Stimulated activated CD8-positive, alpha-beta memory T cell treated with anti-CD3 and anti-CD28 coated beads, Interleukin-12 subunit alpha, Interleukin-12 subunit beta, amount 100 ng/mL, for 1 hour (primary cell): Measurements from ENCODE around the gene SLC41A1.
"Not testable (repeated sequence)": the region's sequence is repeated elsewhere in the genome, so short reads cannot be mapped to it uniquely, and the experiment has no call there.

Experiments
- DNase-seq: peaks from one replicate; pipeline ENCODE4 v3.0.0-alpha.2; 2020; ENCODE audit warnings: low read depth

The SLC41A1 gene

GRCh38 chr1:205812878-205813754, at the start of gene SLC41A1:
Gene SLC41A1 (minus strand): TSS chr1:205813198. CDS start chr1:205810441, 2,757 bp downstream.
- DNase-seq, result peak; percentile 84

- DNase-seq, result no peak
These were observed 48.5 kb upstream of the SLC41A1 start for GRCh38 chr1:205861540-205861939.

GRCh38 chr1:205858141-205858961, 45.4 kb upstream of the SLC41A1 start:
- DNase-seq, result no peak

GRCh38 chr1:205857501-205857900, 44.5 kb upstream of the SLC41A1 start:
- DNase-seq, result not testable (repeated sequence)

- no peak for DNase-seq
These were observed 43.4 kb upstream of the SLC41A1 start for GRCh38 chr1:205856433-205856832.

- DNase-seq, result no peak
These were observed 40.0 kb upstream of the SLC41A1 start for GRCh38 chr1:205852969-205853368.

- DNase-seq, result no peak
These were observed 39.0 kb upstream of the SLC41A1 start for GRCh38 chr1:205851993-205852392.

- DNase-seq, result peak; percentile 57
These were observed 36.8 kb upstream of the SLC41A1 start, which contains the start of gene PM20D1 for GRCh38 chr1:205849619-205850355. Gene PM20D1 (minus strand): TSS chr1:205850132. CDS start chr1:205850072, 60 bp downstream.

- no peak for DNase-seq
These were observed 30.2 kb upstream of the SLC41A1 start for GRCh38 chr1:205843036-205843859.

- DNase-seq, result no peak
These were observed 29.2 kb upstream of the SLC41A1 start for GRCh38 chr1:205842229-205842628.

- DNase-seq, result no peak
These were observed 27.3 kb upstream of the SLC41A1 start for GRCh38 chr1:205840146-205840923.

GRCh38 chr1:205837382-205837970, 24.5 kb upstream of the SLC41A1 start:
- no peak for DNase-seq

GRCh38 chr1:205834751-205835150, 21.8 kb upstream of the SLC41A1 start:
- DNase-seq, result no peak

GRCh38 chr1:205832326-205832751, 19.3 kb upstream of the SLC41A1 start:
- DNase-seq, result no peak

- DNase-seq, result no peak
These were observed 14.6 kb upstream of the SLC41A1 start for GRCh38 chr1:205827623-205828022.

GRCh38 chr1:205826995-205827394, 14.0 kb upstream of the SLC41A1 start:
- DNase-seq, result no peak

- DNase-seq, result no peak
These were observed 13.2 kb upstream of the SLC41A1 start for GRCh38 chr1:205826016-205826806.

GRCh38 chr1:205824180-205824579, 11.2 kb upstream of the SLC41A1 start:
- no peak for DNase-seq

- not testable (repeated sequence) for DNase-seq
These were observed 10.3 kb upstream of the SLC41A1 start for GRCh38 chr1:205823260-205823659.
